Osteocyte (in vitro differentiated cells): Measurements from ENCODE around the gene TBCE. TPM values are rescaled to one million over a fixed set of nuclear protein-coding genes. Genes with fewer than 3 reads are reported as not detected.
A peak's percentile ranks its signal among the peaks of the same experiment; 100 is the strongest.
"Not testable (repeated sequence)": the region's sequence is repeated elsewhere in the genome, so short reads cannot be mapped to it uniquely, and the experiment has no call there.

Source experiments
- DNase-seq: peaks from one replicate; pipeline ENCODE4 v3.0.0; 2021; ENCODE audit warnings: mixed read lengths; ENCODE audit not compliant: unreplicated experiment; ENCODE audit errors: extremely low spot score
- H3K27ac Mint-ChIP-seq: one replicate; pipeline ENCODE4 v1.8.0; 2021; ENCODE audit warnings: mild to moderate bottlenecking, mixed read lengths; ENCODE audit not compliant: unreplicated experiment
- H3K27me3 Mint-ChIP-seq: one replicate; pipeline ENCODE4 v1.8.0; 2021; ENCODE audit warnings: mixed read lengths; ENCODE audit not compliant: unreplicated experiment
- H3K36me3 Mint-ChIP-seq: one replicate; pipeline ENCODE4 v1.8.0; 2021; ENCODE audit warnings: mixed read lengths; ENCODE audit not compliant: unreplicated experiment
- H3K4me1 Mint-ChIP-seq: one replicate; pipeline ENCODE4 v1.8.0; 2021; ENCODE audit warnings: mixed read lengths; ENCODE audit not compliant: unreplicated experiment
- H3K4me3 Mint-ChIP-seq: one replicate; pipeline ENCODE4 v1.8.0; 2021; ENCODE audit warnings: mild to moderate bottlenecking, moderate library complexity, mixed read lengths; ENCODE audit not compliant: unreplicated experiment
- H3K9me3 Mint-ChIP-seq: one replicate; pipeline ENCODE4 v1.8.0; 2021; ENCODE audit warnings: mixed read lengths; ENCODE audit not compliant: unreplicated experiment
- total RNA-seq: library from RNA; stranded (reverse); gene quantifications from 2 replicates; pipeline ENCODE4 v1.2.1, GENCODE V29; 2021
- TF ChIP-seq, protein P1 (sequence below): fragments of 200-600 bp; sonication (generic); IDR thresholded peaks from 2 replicates; pipeline ENCODE4 v1.5.0; 2021; ENCODE audit warnings: antibody characterized with exemption, mild to moderate bottlenecking, moderate library complexity

The TBCE gene
- total RNA-seq, 1 donor from 2014 or later, result 30.3 TPM

DNA sequence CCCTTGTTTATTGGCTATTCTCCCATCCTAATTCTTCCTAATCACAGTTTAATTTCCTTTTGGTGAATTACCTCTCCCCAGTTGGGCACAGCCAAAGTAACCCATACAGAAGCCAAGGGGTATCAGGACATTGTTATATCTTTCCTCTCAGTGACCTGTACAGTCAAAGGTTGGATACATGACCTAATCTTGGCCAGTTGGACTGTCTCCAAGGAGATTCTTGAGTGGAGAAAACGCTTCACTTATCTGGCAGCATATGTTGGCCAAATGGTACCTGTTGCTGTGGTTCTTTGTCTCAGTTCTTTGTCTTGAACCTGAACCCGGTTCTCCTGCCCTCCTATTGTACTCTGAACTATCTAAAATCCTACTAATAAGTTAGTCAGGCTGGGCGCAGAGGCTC lies 15.3 kb upstream of the TBCE start:
- TF ChIP-seq, protein P1, sequence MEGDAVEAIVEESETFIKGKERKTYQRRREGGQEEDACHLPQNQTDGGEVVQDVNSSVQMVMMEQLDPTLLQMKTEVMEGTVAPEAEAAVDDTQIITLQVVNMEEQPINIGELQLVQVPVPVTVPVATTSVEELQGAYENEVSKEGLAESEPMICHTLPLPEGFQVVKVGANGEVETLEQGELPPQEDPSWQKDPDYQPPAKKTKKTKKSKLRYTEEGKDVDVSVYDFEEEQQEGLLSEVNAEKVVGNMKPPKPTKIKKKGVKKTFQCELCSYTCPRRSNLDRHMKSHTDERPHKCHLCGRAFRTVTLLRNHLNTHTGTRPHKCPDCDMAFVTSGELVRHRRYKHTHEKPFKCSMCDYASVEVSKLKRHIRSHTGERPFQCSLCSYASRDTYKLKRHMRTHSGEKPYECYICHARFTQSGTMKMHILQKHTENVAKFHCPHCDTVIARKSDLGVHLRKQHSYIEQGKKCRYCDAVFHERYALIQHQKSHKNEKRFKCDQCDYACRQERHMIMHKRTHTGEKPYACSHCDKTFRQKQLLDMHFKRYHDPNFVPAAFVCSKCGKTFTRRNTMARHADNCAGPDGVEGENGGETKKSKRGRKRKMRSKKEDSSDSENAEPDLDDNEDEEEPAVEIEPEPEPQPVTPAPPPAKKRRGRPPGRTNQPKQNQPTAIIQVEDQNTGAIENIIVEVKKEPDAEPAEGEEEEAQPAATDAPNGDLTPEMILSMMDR, result no peak
- H3K36me3 Mint-ChIP-seq, result peaks cover 2% of the 10 kb centered on the region
- H3K4me3 Mint-ChIP-seq, result no peak overlapping the region
- H3K27me3 Mint-ChIP-seq, result no peaks in the 10 kb centered on the region
- no peaks in the 10 kb centered on the region for H3K9me3 Mint-ChIP-seq
- no peaks in the 10 kb centered on the region for H3K4me1 Mint-ChIP-seq
- DNase-seq, result no peak
- no peak overlapping the region for H3K27ac Mint-ChIP-seq

DNA sequence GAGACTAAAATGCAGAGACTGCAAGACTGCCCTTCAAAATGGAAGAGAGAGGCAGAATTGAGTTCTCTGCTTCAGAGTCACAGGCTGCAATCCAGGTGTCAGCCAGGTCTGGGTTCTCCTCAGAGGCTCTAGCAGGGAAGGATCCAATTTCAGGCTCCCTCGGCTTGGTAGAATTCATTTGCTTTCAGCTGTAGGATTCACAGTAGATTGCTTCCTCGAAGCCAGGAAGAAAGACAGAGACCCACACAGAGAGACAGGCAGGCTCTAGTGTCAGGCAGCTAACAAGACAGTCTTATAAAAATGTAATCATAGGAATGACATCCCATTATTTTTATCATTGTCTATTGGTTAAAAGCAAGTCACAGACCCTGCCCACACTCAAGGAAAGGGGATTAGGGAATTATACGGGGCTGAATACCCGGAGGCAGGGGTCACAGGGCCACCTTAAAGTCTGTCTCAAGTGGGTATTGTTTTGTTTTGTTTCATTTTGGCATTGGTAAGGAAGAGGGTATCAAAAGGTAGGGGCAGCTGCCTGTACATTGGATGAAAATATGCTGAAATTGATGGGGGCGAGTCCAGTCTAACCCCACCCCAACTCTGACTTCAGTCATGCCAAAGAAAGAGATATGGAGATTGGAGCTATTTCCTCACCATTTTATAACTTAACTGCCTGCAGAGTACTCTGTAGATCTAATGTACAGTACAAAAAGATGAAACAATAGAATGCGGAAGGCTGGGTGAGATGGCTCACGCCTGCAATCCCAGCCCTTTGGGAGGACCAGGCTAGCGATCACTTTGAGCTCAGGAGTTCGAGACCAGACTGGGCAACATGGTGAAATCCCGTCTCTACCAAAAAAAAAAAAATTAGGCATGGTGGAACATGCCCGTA lies 9.5 kb upstream of the TBCE start:
- Mint-ChIP-seq H3K36me3 (no peaks in the 10 kb centered on the region), H3K27ac (no peak overlapping the region), H3K4me3 (no peak overlapping the region), H3K27me3 (no peaks in the 10 kb centered on the region), H3K4me1 (peaks cover 7% of the 10 kb centered on the region), H3K9me3 (no peaks in the 10 kb centered on the region)
- TF ChIP-seq, protein P1, result no peak
- DNase-seq, result no peak

DNA sequence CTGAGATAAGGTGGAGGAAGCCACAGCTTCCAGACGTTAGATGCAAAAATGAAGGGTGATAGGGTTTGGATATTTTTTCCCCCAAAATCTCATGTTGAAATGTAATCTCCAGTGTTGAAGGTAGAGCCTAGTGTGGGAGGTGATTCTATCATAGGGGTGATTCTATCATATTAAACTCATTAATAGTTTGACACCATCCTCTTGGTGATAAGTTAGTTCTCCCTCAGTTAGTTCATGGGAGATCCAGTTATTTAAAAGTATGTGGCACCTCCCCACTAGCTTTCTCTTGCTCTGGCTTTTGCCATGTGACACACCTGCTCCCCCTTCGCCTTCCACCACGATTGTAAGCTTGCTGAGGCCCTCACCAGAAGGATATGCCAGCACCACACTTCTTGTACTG lies 8.3 kb upstream of the TBCE start:
- Mint-ChIP-seq H3K4me3 (no peak overlapping the region), H3K27ac (no peak overlapping the region), H3K4me1 (peaks cover 7% of the 10 kb centered on the region), H3K9me3 (no peaks in the 10 kb centered on the region), H3K36me3 (no peaks in the 10 kb centered on the region), H3K27me3 (no peaks in the 10 kb centered on the region)
- TF ChIP-seq, protein P1, result no peak
- no peak for DNase-seq

GRCh38 chr1:235364189-235364588 lies 3.0 kb upstream of the TBCE start:
- peaks cover 23% of the 10 kb centered on the region for H3K4me1 Mint-ChIP-seq
- DNase-seq, H3K27me3 Mint-ChIP-seq, H3K4me3 Mint-ChIP-seq, H3K27ac Mint-ChIP-seq, H3K9me3 Mint-ChIP-seq, H3K36me3 Mint-ChIP-seq: not testable (repeated sequence)

DNA sequence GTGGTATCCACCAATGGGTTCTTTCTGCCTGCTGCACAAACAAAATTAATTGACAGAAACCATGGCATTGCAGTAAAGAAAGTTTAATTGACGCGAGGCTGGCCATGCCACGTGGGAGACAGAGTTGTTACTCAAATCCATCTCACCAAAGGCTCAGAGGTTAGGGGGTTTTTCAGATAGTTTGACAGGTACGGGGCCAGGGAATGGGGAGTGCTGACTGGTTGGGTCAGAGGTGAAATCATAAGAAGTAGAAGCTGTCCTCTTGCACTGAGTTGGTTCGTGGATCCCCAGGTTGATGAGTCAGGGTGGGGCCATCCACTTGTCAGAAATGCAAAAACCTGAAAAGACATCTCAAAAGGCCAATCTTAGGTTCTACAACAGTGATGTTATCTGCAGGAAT lies 941 bp upstream of the TBCE start:
- TF ChIP-seq, protein P1, result no peak
- H3K36me3 Mint-ChIP-seq, result peaks cover 5% of the 10 kb centered on the region
- DNase-seq, result no peak
- H3K9me3 Mint-ChIP-seq, result no peaks in the 10 kb centered on the region
- peak overlapping the region; percentile 35 for H3K27ac Mint-ChIP-seq
- H3K4me3 Mint-ChIP-seq, result peak overlapping the region; percentile 60
- H3K27me3 Mint-ChIP-seq, result no peaks in the 10 kb centered on the region
- peaks cover 27% of the 10 kb centered on the region for H3K4me1 Mint-ChIP-seq
